GM12878 (cell line): ENCODE data around the gene SLC41A1. TPM values are rescaled to one million over a fixed set of nuclear protein-coding genes. Genes with fewer than 3 reads are reported as not detected.

ENCODE experiments used
- ATAC-seq: fragments of 200-7000 bp; cut with Tn5 transposase; 3 replicates; pipeline ENCODE4 v1.9.1; 2020; ENCODE audit warnings: mild to moderate bottlenecking, moderate library complexity
- BruUV-seq: library from RNA; stranded (reverse); fragments of 400-500 nt; replicated peaks from 2 replicates; lab custom pipeline; 2021; lab: Mats Ljungman, UMichigan
- CTCF ChIA-PET: fragments of 300-600 bp; sonication (Branson Sonifier 250); formaldehyde crosslinking; extraction: SDS; loops from one replicate; lab custom pipeline; 2021; ENCODE audit warnings: inconsistent platforms; lab: Yijun Ruan, JAX
- POLR2A ChIA-PET: fragments of 350-600 bp; formaldehyde crosslinking; extraction: SDS; loops from one replicate; lab custom pipeline; 2021; ENCODE audit warnings: inconsistent platforms; lab: Charles Lee
- RAD21 ChIA-PET: fragments of 300-600 bp; sonication (Branson Sonifier 250); formaldehyde crosslinking; loops from one replicate; lab custom pipeline; 2023; ENCODE audit warnings: antibody characterized with exemption; ENCODE audit not compliant: unreplicated experiment; lab: Charles Lee
- SMC1A ChIA-PET: fragments of 300-600 bp; sonication (Branson Sonifier 250); formaldehyde crosslinking; loops from one replicate; lab custom pipeline; 2023; ENCODE audit not compliant: unreplicated experiment, uncharacterized antibody; lab: Charles Lee
- DNase-seq: peaks from one replicate; pipeline ENCODE4 v3.0.0-alpha.2; 2011; ENCODE audit warnings: low read depth, low spot score
- FAIRE-seq: peaks from 3 replicates; lab custom pipeline; 2011; peaks lifted over from hg19 to GRCh38; lab: Jason Lieb, UNC
- H2AFZ ChIP-seq: 2 replicates; pipeline ENCODE4 v1.6.0; 2011; ENCODE audit warnings: low read depth, low read length, control low read depth; ENCODE audit not compliant: control insufficient read depth
- H3K27ac ChIP-seq: 2 replicates; pipeline ENCODE4 v1.5.1; 2011; ENCODE audit warnings: control low read depth; ENCODE audit not compliant: control insufficient read depth, insufficient read depth
- H3K27me3 ChIP-seq, 2 experiments: replicated peaks in 1 of 2; 2 replicates each; pipeline versions ENCODE4 v1.6.0 to v1.6.1; 2011; ENCODE audit warnings: low read length in 1 of 2; ENCODE audit not compliant: control insufficient read depth in 2 of 2, insufficient read depth in 2 of 2
- H3K36me3 ChIP-seq, 2 experiments: 2 replicates each; pipeline ENCODE4 v1.5.1; 2011; ENCODE audit warnings: low read length in 1 of 2; ENCODE audit not compliant: control insufficient read depth in 2 of 2, insufficient read depth in 2 of 2
- H3K4me1 ChIP-seq: 2 replicates; pipeline ENCODE4 v1.6.1; 2011; ENCODE audit warnings: mild to moderate bottlenecking, low read length, moderate library complexity, mixed read lengths; ENCODE audit not compliant: control insufficient read depth, insufficient read depth
- H3K4me2 ChIP-seq: 2 replicates; pipeline ENCODE4 v1.6.0; 2011; ENCODE audit warnings: control low read depth; ENCODE audit not compliant: control insufficient read depth, insufficient read depth
- H3K4me3 ChIP-seq: fragments of 200-600 bp; sonication (generic); 2 replicates; pipeline ENCODE4 v1.5.1; 2016
- H3K79me2 ChIP-seq: 2 replicates; pipeline ENCODE4 v1.6.0; 2011; ENCODE audit warnings: low read length; ENCODE audit not compliant: control insufficient read depth, insufficient read depth
- H3K9ac ChIP-seq: 2 replicates; pipeline ENCODE4 v1.8.0; 2011; ENCODE audit warnings: low read length, control low read depth, mixed read lengths; ENCODE audit not compliant: control insufficient read depth, insufficient read depth
- H3K9me3 ChIP-seq: replicated peaks from 3 replicates; pipeline ENCODE4 v1.5.1; 2011; ENCODE audit warnings: mild to moderate bottlenecking, low read length; ENCODE audit not compliant: control insufficient read depth, insufficient read depth
- H4K20me1 ChIP-seq: 2 replicates; pipeline ENCODE4 v1.6.0; 2011; ENCODE audit not compliant: control insufficient read depth, insufficient read depth
- BMI1 ChIP-seq: fragments of 450-650 bp; IDR thresholded peaks from 2 replicates; pipeline ENCODE4 v1.6.1; 2016; ENCODE audit warnings: mild to moderate bottlenecking, moderate library complexity, borderline replicate concordance
- CHD4 ChIP-seq: fragments of 200-600 bp; sonication (generic); IDR thresholded peaks from 2 replicates; pipeline ENCODE4 v1.6.1; 2016; ENCODE audit warnings: mild to moderate bottlenecking
- DPF2 ChIP-seq: fragments of 450-650 bp; IDR thresholded peaks from 2 replicates; pipeline ENCODE4 v1.6.1; 2017; ENCODE audit warnings: mild to moderate bottlenecking
- FOXM1 ChIP-seq: IDR thresholded peaks from 2 replicates; pipeline ENCODE4 v1.6.1; 2012; ENCODE audit warnings: low read depth, mild to moderate bottlenecking, inconsistent platforms, low read length, moderate library complexity
- HDGF ChIP-seq: fragments of 450-650 bp; IDR thresholded peaks from 2 replicates; pipeline ENCODE4 v1.6.1; 2016; ENCODE audit warnings: antibody characterized with exemption
- JUND ChIP-seq: IDR thresholded peaks from 2 replicates; pipeline ENCODE4 v1.6.1; 2012; ENCODE audit warnings: low read depth, mild to moderate bottlenecking, low read length, improper control_type of control experiment, moderate library complexity
- MEF2A ChIP-seq: IDR thresholded peaks from 2 replicates; pipeline ENCODE4 v1.6.1; 2011; ENCODE audit warnings: low read depth, mild to moderate bottlenecking, low read length, moderate library complexity; ENCODE audit not compliant: insufficient read depth
- NR2F1 ChIP-seq: fragments of 450-650 bp; conservative IDR thresholded peaks from 2 replicates; pipeline ENCODE4 v1.6.1; 2017; ENCODE audit warnings: mild to moderate bottlenecking
- NRF1 ChIP-seq: conservative IDR thresholded peaks from 2 replicates; pipeline ENCODE4 v1.6.1; 2011; ENCODE audit warnings: mild to moderate bottlenecking, low read depth, low read length, improper control_type of control experiment
- PAX5 ChIP-seq: IDR thresholded peaks from 2 replicates; pipeline ENCODE4 v1.6.1; 2011; ENCODE audit warnings: low read depth, low read length, borderline replicate concordance
- POLR2A ChIP-seq: IDR thresholded peaks from 2 replicates; pipeline ENCODE4 v1.6.1; 2011; ENCODE audit warnings: low read depth, mild to moderate bottlenecking, low read length
- POLR2AphosphoS2 ChIP-seq: IDR thresholded peaks from 2 replicates; pipeline ENCODE4 v1.6.1; 2011; ENCODE audit warnings: low read depth, mild to moderate bottlenecking, low read length, improper control_type of control experiment, moderate library complexity
- POU2F2 ChIP-seq: IDR thresholded peaks from 3 replicates; pipeline ENCODE4 v1.6.1; 2011; ENCODE audit warnings: low read depth, mild to moderate bottlenecking, low read length, borderline replicate concordance
- SRF ChIP-seq, 2 experiments: IDR thresholded peaks; 2 replicates each; pipeline ENCODE4 v1.6.1; 2011; ENCODE audit warnings: low read depth in 2 of 2, low read length in 2 of 2, mild to moderate bottlenecking in 1 of 2, moderate library complexity in 1 of 2
- TARDBP ChIP-seq: IDR thresholded peaks from 2 replicates; pipeline ENCODE4 v1.6.1; 2016; ENCODE audit warnings: borderline replicate concordance
- TCF7 ChIP-seq: IDR thresholded peaks from 2 replicates; pipeline ENCODE4 v1.6.1; 2014; ENCODE audit warnings: antibody characterized with exemption, borderline replicate concordance
- WRNIP1 ChIP-seq: IDR thresholded peaks from 2 replicates; pipeline ENCODE4 v1.6.1; 2011; ENCODE audit warnings: low read depth, low read length, improper control_type of control experiment, borderline replicate concordance
- ZNF217 ChIP-seq: fragments of 450-650 bp; IDR thresholded peaks from 2 replicates; pipeline ENCODE4 v1.6.1; 2017; ENCODE audit warnings: antibody characterized with exemption, mild to moderate bottlenecking
- ZNF384 ChIP-seq: IDR thresholded peaks from 2 replicates; pipeline ENCODE4 v1.6.1; 2012; ENCODE audit warnings: low read depth, mild to moderate bottlenecking, low read length, improper control_type of control experiment, borderline replicate concordance
- ZSCAN29 ChIP-seq: fragments of 450-650 bp; IDR thresholded peaks from 2 replicates; pipeline ENCODE4 v1.6.1; 2017; ENCODE audit warnings: mild to moderate bottlenecking, moderate library complexity
- in situ Hi-C: fragments of 300-500 bp; cut with MboI; formaldehyde crosslinking; loops from 9 replicates; pipeline ENCODE4 v1.14.3; 2018; ENCODE audit warnings: mixed read lengths
- intact Hi-C: fragments of 100-400 bp; cut with micrococcal nuclease; formaldehyde crosslinking; loops from one replicate; pipeline ENCODE4 v1.14.2; 2022; ENCODE audit not compliant: unreplicated experiment
- polyA plus RNA-seq, 11 experiments: library from polyadenylated mRNA; depleted of rRNA in 4 of 11; unstranded in 6 of 11; stranded (reverse) in 5 of 11; fragments of >200 nt; fragmentation: Nextera tagmentation in 4 of 11; fragmentation: Illumina TruSeq in 1 of 11; extraction: Ambion mirVana in 4 of 11; extraction: Trizol in 1 of 11; gene quantifications; 1 replicate in 1 of 11; 2 replicates in 10 of 11; pipeline versions ENCODE4 v1.2.1 to v1.2.3, GENCODE V29; 2011 to 2016; ENCODE audit warnings: inconsistent platforms in 2 of 11, missing spikeins in 2 of 11, low read depth in 1 of 11
- total RNA-seq, 4 experiments: library from RNA; depleted of rRNA in 3 of 4; stranded (reverse); fragments of >200 nt in 3 of 4; fragmentation: Illumina TruSeq in 1 of 4; extraction: Trizol in 1 of 4; gene quantifications; 2 replicates each; pipeline versions ENCODE4 v1.2.1 to v1.2.3, GENCODE V29; 2013 to 2021
- TF ChIP-seq, protein P1 (sequence below): fragments of 450-650 bp; IDR thresholded peaks from 2 replicates; pipeline ENCODE4 v1.6.1; 2017; ENCODE audit warnings: antibody characterized with exemption, mild to moderate bottlenecking, moderate library complexity
- TF ChIP-seq, protein P2 (sequence below): IDR thresholded peaks from 2 replicates; pipeline ENCODE4 v1.6.1; 2011; ENCODE audit warnings: low read depth, low read length, improper control_type of control experiment, borderline replicate concordance

The SLC41A1 gene
- total and polyA plus RNA-seq, 10 of the 15 experiments (the other 5 are each of a cell fraction or from before 2014, with no cell fraction given), result 0.13 to 11.3 (median 0.42) TPM

DNA sequence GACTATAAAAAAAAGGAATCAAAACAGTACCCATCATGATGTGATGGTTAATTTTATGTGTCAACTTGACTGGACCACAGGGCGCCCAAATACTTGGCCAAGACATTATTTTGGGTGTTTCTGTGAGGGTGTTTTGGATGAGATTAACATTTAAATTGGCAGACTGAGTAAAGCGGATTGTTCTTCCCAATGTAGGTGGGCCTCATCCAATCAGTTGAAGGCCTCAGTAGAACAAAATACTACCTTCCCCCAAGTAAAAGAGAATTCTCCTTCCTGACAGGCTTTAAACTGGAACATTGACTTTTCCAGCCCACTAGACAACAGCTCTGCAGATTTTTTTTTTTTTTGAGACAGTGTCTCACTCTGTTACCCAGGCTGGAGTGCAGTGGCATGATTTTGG, 48.4 kb downstream of the SLC41A1 start (continued):
- TF ChIP-seq CHD4, result no peak

DNA sequence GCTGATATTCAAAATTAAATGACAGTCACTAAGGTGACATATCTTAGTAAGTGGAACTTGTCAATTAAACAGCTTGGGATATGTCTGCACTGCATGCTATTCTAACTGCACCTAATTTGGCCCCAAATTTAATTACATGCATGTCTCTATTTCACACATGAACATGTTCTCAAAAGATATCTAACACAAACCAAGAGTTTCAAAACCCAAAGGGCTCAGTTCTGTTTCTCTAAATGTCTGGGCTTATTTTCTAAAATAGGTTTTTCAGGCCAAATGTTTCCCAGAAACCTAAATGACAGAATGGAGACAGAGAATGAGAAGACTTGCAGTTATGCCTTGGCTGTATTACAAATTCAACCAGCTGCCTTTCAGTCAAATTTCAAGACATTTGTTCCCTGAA, 49.0 kb downstream of the SLC41A1 start:
- no peak overlapping the region for H2AFZ ChIP-seq
- no peak overlapping the region for H3K27ac ChIP-seq
- no peaks in the 10 kb centered on the region for H3K9me3 ChIP-seq
- RAD21 ChIA-PET, result no interaction called here
- POLR2A ChIA-PET, result interaction anchor here (0.7 kb wide), 1 partner anchor 249 kb away, joined by 3 read pairs; no protein-coding TSS in a partner anchor
- SMC1A ChIA-PET, result interaction anchor here (0.8 to 1.6 kb wide), 4 partner anchors 8 to 17 kb away, joined by 3 to 5 read pairs (median 4); no protein-coding TSS in a partner anchor
- in situ Hi-C loops, result no loop called here
- DNase-seq (no peak), FAIRE-seq (no peak), ATAC-seq (peak; percentile 21; the same call in 2 of the 3 replicates)
- BruUV-seq, result no TSS peak
- H3K79me2 ChIP-seq, result no peaks in the 10 kb centered on the region
- peaks cover 4% of the 10 kb centered on the region; the same call in 1 of the 2 replicates for H3K4me1 ChIP-seq
- CTCF ChIA-PET, result interaction anchor here (1.1 kb wide), 1 partner anchor 28 kb away, joined by 3 read pairs; no protein-coding TSS in a partner anchor
- H3K27me3 ChIP-seq, result no peaks in the 10 kb centered on the region
- no peak overlapping the region for H3K4me2 ChIP-seq
- no peaks in the 10 kb centered on the region for H3K36me3 ChIP-seq
- H3K4me3 ChIP-seq, result no peak overlapping the region
- H3K9ac ChIP-seq, result no peak overlapping the region
- intact Hi-C loops, result no loop called here
- no peaks in the 10 kb centered on the region for H4K20me1 ChIP-seq
- TF ChIP-seq ZNF384, result no peak
- TF ChIP-seq ZNF217, result peak; percentile 65; the same call in 1 of the 2 replicates
- no peak for TF ChIP-seq CHD4
- no peak for TF ChIP-seq NRF1
- TF ChIP-seq TCF7, result no peak
- TF ChIP-seq FOXM1, result no peak
- no peak for TF ChIP-seq JUND
- TF ChIP-seq POLR2AphosphoS2, result no peak
- TF ChIP-seq BMI1, result no peak
- TF ChIP-seq MEF2A, result peak; percentile 89
- TF ChIP-seq, protein P1, sequence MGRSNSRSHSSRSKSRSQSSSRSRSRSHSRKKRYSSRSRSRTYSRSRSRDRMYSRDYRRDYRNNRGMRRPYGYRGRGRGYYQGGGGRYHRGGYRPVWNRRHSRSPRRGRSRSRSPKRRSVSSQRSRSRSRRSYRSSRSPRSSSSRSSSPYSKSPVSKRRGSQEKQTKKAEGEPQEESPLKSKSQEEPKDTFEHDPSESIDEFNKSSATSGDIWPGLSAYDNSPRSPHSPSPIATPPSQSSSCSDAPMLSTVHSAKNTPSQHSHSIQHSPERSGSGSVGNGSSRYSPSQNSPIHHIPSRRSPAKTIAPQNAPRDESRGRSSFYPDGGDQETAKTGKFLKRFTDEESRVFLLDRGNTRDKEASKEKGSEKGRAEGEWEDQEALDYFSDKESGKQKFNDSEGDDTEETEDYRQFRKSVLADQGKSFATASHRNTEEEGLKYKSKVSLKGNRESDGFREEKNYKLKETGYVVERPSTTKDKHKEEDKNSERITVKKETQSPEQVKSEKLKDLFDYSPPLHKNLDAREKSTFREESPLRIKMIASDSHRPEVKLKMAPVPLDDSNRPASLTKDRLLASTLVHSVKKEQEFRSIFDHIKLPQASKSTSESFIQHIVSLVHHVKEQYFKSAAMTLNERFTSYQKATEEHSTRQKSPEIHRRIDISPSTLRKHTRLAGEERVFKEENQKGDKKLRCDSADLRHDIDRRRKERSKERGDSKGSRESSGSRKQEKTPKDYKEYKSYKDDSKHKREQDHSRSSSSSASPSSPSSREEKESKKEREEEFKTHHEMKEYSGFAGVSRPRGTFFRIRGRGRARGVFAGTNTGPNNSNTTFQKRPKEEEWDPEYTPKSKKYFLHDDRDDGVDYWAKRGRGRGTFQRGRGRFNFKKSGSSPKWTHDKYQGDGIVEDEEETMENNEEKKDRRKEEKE, result no peak
- no peak for TF ChIP-seq WRNIP1
- no peak for TF ChIP-seq ZSCAN29
- TF ChIP-seq POU2F2, result 0 out of 3 replicates have a peak, but pooled peaks have one; percentile 37
- no peak for TF ChIP-seq HDGF
- TF ChIP-seq TARDBP, result no peak
- TF ChIP-seq NR2F1, result no peak
- peak; percentile 60; the same call in 1 of the 2 replicates for TF ChIP-seq PAX5
- TF ChIP-seq DPF2, result no peak
- TF ChIP-seq POLR2A, result no peak
- TF ChIP-seq, protein P2, sequence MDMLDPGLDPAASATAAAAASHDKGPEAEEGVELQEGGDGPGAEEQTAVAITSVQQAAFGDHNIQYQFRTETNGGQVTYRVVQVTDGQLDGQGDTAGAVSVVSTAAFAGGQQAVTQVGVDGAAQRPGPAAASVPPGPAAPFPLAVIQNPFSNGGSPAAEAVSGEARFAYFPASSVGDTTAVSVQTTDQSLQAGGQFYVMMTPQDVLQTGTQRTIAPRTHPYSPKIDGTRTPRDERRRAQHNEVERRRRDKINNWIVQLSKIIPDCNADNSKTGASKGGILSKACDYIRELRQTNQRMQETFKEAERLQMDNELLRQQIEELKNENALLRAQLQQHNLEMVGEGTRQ, result no peak
- no peak for TF ChIP-seq SRF (IDR thresholded peaks at IDR 0.05; ENCODE audit: low read depth in 2 of 2, low read length in 2 of 2)
